Suprapubic skin (tissue), 3 donors: ENCODE measurements around the gene GJA3.

Experiments used
- EP300 ChIP-seq: sonication (generic); formaldehyde crosslinking; IDR thresholded peaks from one replicate; pipeline ENCODE4 v1.6.1; 2017; ENCODE audit warnings: antibody characterized with exemption
- TF ChIP-seq, protein P1 (sequence below), 2 donors: fragments of 200-600 bp in 1 of 2; fragments of 450-650 bp in 1 of 2; sonication (generic) in 1 of 2; IDR thresholded peaks; one replicate each; pipeline ENCODE4 v1.5.1; 2016 to 2019; ENCODE audit warnings: antibody characterized with exemption in 2 of 2, mild to moderate bottlenecking in 1 of 2, moderate library complexity in 1 of 2

- no peak for TF ChIP-seq EP300
- TF ChIP-seq, protein P1, sequence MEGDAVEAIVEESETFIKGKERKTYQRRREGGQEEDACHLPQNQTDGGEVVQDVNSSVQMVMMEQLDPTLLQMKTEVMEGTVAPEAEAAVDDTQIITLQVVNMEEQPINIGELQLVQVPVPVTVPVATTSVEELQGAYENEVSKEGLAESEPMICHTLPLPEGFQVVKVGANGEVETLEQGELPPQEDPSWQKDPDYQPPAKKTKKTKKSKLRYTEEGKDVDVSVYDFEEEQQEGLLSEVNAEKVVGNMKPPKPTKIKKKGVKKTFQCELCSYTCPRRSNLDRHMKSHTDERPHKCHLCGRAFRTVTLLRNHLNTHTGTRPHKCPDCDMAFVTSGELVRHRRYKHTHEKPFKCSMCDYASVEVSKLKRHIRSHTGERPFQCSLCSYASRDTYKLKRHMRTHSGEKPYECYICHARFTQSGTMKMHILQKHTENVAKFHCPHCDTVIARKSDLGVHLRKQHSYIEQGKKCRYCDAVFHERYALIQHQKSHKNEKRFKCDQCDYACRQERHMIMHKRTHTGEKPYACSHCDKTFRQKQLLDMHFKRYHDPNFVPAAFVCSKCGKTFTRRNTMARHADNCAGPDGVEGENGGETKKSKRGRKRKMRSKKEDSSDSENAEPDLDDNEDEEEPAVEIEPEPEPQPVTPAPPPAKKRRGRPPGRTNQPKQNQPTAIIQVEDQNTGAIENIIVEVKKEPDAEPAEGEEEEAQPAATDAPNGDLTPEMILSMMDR (IDR thresholded peaks at IDR 0.05), result no peak
Observed at GRCh38 chr13:20174656-20175405, 14.0 kb upstream of the GJA3 start.
